Choroid plexus epithelial cell (primary cell): Measurements from ENCODE around the gene SMOC2.

Experiments
- DNase-seq: peaks from one replicate; pipeline ENCODE4 v3.0.0-alpha.2; 2010; ENCODE audit warnings: low read depth
- H3K4me3 ChIP-seq: 2 replicates; pipeline ENCODE4 v1.5.1; 2011; ENCODE audit warnings: low read depth, mild to moderate bottlenecking, control low read depth, low read length, moderate library complexity
- TF ChIP-seq, protein P1 (sequence below): conservative IDR thresholded peaks from 2 replicates; pipeline ENCODE4 v1.5.1; 2011; ENCODE audit warnings: low read depth, mild to moderate bottlenecking, control low read depth, inconsistent platforms, low read length, moderate library complexity

Gene SMOC2

DNA sequence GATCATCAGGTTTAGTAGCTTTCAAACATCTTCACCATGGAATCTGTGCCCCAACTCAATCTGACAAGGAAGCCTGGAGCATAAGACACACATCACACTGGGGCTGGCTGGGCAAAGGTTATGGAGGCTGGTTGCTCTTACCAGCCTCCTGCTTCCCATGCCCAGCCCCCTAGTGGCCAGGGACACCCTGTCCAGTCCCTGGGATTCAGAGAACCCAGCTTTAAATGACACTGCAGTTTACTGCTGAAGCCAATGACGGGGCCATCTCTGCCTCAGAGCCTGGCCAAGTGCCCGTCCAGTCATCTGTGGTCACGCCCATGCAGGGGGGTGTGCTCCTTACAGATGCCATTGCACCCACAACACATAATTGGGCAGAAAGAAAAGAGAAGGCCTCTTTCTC, 272.9 kb downstream of the SMOC2 start:
- TF ChIP-seq, protein P1, sequence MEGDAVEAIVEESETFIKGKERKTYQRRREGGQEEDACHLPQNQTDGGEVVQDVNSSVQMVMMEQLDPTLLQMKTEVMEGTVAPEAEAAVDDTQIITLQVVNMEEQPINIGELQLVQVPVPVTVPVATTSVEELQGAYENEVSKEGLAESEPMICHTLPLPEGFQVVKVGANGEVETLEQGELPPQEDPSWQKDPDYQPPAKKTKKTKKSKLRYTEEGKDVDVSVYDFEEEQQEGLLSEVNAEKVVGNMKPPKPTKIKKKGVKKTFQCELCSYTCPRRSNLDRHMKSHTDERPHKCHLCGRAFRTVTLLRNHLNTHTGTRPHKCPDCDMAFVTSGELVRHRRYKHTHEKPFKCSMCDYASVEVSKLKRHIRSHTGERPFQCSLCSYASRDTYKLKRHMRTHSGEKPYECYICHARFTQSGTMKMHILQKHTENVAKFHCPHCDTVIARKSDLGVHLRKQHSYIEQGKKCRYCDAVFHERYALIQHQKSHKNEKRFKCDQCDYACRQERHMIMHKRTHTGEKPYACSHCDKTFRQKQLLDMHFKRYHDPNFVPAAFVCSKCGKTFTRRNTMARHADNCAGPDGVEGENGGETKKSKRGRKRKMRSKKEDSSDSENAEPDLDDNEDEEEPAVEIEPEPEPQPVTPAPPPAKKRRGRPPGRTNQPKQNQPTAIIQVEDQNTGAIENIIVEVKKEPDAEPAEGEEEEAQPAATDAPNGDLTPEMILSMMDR = peak; percentile 12
- no peak overlapping the region for H3K4me3 ChIP-seq
- peak; percentile 2 for DNase-seq

DNA sequence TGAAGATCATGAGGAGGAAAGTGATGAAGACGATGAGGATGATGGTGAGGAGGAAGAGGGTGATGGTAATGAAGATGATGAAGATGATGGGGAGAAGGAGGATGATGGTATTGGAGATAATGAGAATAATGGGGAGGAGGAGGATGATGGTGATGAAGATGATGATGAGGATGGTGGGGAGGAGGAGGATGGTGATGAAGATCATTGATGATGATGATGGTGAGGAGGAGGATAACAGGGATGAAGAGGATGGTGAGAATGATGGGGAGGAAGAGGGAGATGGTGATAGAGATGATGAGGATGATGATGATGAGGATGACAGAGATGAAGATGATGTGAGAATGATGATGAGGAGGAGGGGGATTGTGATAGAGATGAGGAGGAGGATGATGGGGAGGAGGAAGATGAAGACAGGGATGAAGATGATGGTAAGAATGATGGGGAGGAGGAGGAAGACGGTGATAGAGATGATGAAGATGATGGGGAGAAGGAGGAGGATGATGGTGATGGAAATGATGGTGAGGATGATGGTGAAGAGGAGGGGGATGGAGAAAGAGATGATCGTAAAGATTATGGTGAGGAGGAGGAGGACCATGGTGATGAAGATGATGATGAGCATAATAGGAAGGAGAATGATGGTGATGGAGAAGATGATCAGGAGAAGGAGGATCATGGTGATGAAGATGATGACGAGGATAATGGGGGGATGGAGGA, 273.7 kb downstream of the SMOC2 start:
- TF ChIP-seq, protein P1 = no peak
- DNase-seq = no peak
- no peak overlapping the region for H3K4me3 ChIP-seq

DNA sequence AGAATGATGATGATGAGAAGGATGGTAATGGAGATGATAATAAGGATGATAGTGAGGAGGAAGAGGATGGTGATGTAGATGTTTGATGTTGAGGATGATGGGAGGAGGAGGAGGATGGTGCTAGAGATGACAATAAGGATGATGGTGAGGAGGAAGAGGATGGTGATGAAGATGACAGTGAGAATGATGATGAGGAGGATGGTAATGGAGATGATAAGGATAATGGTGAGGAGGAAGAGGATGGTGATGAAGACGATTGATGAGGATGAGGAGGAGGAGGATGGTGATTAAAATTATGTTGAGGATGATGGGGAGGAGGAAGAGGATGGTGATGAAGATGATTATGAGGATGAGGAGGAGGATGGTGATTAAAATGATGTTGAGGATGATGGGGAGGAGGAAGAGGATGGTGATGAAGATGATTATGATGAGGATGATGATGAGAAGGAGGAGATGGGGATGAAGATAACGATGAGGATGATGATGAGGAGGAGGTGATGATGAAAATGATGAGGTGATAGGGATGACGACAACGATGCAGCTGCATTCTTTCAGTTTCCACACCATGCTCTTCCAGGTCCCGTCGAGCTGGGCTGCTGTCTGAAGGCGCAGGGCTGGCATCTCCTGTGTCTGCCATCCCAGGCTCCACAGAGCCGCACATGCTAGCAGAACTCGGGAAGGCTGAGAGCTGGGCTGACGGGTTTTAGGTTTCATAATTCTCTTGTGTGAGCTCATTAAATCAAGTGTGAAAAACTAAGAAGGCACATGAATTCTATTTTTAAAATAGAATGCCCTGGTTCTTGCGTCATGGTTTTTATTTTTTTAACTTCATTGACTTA, 274.9 kb downstream of the SMOC2 start:
- no peak for DNase-seq
- TF ChIP-seq, protein P1 = no peak
- no peak overlapping the region for H3K4me3 ChIP-seq

DNA sequence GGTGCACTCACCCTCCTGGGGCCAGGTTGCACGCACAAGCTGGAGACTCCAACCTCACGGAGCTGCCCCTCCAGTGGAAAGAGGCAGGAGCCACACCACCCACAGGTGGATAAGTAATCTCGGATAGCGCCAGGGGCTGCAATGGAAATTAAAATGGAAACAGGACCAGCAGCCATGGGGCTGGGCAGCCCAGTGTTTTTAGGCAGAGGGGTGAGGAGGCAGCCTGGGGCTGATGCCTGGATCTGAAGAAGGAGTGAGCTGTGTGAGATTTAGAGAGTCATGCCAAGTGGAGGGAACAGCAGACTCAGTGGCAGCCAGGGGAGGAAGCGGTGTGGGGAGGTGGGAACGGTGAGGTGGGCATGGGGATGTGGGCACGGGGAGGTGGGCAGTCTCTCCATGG, 275.6 kb downstream of the SMOC2 start:
- no peak overlapping the region for H3K4me3 ChIP-seq
- no peak for DNase-seq
- TF ChIP-seq, protein P1 = no peak

DNA sequence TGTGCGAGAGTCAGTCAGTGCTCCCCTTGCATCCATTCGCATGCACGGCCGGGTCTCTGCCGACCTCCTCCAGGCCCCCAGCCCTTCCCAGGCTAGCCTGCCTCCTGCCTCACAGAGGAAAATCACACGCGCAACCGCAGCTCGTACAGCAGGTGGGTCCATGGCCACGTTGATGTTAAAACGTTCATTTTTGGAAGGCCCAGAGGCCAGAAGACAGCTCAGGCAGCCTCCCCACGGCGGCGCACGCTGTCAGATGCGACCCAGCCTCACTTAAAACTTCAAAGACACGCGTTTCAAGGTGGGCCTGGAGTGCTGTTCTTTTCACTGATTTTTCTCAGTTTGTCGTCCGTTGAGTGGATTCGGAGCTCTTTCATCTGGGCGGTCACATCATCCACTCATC, 276.5 kb downstream of the SMOC2 start:
- no peak overlapping the region for H3K4me3 ChIP-seq
- no peak for DNase-seq
- TF ChIP-seq, protein P1 = no peak
